HG03095 (cell line): ENCODE data around the gene LRRIQ4.

Experiments
- ATAC-seq: cut with Tn5 transposase; IDR thresholded peaks from one replicate; pipeline ENCODE4 v1.9.1; 2021; ENCODE audit warnings: moderate library complexity; ENCODE audit not compliant: unreplicated experiment

Gene LRRIQ4

DNA sequence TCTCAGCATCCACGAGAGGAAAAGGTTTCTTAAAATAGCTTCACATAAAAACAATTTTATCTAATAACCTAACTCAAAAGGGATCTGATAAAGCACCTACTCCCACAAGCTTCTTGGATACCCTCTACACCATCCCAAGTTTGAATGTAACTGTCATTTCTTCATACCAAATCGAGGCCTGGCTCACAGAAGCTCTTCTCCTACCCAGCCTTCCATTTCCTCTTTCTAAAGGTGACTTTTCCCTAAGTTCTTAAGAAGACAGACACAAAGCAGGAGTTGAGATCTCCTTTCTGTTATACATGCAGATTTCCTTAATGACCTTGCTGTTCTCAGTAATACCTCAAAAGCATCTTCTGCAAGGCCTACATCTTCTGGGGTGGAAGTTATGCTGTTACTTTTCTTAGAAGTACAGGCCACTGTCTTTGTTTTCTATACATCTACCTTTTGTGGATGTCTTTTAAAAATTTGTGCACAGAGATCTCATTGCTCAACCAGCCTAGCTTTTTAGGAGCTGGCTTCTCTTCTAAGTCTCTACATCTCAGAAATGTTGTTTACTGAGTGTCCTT, 3.4 kb upstream of the LRRIQ4 start:
- ATAC-seq = no peak

DNA sequence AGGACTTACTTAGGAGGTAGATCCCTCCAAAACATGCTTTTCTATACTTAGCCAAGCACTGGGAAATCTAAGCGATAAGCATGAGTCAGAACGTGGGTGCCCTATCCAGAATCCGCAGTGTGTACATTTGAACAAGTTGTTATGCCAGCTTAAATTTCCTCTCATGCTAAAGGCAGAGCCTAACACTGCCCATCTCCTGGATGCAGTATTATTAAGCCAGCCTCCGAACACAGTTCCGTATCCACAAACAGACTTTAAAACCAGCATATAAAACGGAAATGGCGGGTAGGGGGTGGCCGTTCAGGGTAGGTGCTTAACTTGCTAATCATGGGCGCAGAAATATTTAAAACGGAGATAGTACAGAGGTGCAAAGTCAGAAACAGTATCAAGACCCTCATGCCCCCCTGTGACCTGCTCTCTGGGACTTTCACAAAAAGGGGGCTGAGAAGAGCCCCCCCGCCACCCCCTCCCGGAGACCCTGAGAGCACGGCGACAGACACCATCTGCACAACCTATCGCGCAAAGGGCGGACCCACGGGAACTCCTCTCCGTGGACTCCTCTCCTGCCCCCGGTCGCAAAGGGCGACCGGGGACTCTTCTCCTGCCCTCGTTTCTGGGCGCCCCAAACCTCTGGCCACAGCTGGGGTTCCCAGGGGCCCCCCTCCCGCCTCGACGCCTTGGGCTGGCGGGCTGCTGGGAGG, 889 bp upstream of the LRRIQ4 start:
- ATAC-seq = no peak

DNA sequence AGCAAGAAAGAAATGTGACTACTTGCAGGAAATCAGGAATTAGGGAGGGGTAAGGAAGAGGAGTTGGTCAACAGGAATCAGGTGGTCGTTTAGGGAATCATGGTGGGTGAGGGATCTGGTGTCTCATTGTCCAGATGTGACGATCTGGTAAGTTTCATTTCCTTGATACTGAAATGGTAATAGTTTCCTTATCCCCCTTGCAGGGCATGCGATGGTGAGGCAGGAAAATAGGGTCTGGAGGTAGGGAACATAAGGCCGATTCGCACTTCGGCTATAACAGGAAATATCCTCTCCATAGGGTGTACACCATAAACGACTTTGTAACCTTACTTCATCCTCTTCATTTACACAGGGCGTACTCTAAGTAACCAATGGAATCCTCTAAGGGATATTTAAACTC, 608 bp downstream of the LRRIQ4 start:
- ATAC-seq = no peak

DNA sequence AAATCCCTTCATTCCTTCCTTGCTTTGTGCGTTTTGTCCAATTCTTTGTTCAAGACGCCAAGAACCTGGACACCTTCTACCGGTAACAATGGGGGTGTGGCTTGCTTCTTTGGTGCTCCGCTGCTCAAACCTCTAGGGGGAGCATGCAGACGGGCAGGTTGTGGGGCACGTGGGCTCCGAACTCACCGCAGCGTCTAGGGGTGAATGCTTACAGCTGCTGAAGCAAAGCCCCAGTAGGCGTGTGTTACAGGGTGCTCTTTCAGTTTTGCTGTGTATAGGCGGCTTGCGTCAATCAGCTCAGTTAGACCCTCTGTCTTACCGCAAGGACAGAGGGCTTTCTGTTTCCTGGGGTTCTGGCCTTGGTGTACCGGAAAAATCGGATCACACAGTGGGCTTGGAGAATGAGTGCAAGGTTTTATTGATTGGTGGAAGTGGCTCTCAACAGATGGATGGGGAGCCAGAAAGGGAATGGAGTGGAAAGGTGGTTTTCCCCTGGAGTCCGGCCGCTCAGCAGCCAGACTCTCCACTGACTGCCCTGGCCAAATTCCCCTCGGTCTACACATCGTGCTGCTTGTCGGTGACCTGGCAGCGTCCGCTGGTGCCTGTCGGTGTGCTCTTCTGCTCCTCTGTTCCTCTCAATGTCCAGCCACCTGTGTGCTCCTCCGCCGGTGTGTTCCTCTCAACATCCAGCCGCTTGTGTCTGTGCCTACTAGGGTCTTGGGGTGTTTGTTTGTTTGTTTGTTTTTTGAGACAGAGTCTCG, 1.3 kb downstream of the LRRIQ4 start:
- ATAC-seq = peak; percentile 86

DNA sequence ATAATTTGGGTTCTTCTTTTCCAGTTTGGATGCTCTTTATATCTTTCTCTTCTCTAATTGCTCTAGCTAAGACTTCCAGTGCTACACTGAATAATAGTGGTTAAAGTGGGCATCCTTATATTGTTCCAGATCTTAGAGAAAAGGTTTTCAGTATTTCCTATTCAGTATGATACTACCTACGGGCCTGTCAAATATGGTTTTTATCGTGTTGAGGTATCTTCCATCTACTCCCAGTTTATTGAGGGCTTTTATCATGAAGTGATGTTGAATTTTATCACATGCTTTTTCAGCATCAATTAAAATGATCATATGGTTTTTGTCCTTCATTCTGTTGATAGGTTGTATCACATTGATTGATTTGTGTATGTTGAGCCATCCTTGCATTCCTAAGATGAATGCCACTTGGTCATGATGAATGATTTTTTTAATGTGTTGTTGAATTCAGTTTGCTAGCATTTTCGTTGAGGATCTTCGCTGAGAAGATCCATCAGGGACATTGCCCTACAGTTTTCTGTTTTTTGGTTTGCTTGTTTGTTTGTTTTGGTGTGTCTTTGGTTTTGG, 3.0 kb downstream of the LRRIQ4 start:
- ATAC-seq = no peak

DNA sequence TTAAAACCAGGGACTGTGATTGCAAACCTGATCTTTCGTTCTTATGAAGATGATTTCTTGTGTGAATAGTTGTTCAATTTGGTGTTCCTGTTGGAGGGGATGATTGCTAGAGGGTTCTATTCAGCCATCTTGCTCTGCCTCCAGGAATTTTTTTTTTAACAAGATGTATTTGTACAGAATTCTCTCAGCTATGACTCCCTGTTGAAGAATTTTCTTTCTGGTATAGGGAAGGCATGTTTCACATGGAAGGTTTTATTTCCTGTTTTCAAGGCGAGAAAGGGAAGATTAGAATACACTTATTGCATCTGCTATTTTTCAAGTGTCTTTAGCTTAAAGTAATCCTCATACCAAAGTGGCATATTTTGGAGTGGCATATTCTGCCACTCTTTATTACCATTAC, 5.6 kb downstream of the LRRIQ4 start:
- ATAC-seq = no peak

DNA sequence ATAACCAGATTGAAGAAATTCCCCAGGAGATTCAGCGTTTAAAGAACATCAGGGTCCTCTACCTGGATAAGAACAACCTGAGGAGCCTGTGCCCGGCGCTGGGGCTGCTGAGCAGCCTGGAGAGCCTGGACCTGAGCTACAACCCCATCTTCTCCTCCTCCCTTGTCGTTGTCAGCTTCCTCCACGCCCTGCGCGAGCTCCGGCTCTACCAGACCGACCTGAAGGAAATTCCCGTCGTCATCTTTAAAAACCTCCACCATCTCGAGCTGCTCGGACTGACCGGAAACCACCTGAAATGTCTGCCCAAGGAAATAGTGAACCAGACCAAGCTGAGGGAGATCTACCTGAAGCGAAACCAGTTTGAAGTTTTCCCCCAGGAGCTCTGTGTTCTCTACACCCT, 9.4 kb downstream of the LRRIQ4 start:
- ATAC-seq = no peak

DNA sequence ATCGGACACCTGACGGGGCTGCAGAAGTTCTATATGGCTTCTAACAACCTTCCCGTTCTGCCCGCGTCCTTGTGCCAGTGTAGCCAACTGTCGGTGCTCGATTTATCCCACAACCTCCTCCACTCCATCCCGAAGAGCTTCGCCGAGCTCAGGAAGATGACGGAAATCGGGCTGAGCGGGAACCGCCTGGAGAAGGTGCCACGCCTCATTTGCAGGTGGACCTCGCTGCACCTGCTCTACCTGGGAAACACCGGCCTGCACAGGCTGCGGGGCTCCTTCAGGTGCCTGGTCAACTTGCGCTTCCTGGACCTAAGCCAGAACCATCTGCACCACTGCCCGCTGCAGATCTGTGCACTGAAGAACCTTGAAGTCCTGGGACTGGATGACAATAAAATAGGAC, 9.9 kb downstream of the LRRIQ4 start:
- ATAC-seq = no peak

DNA sequence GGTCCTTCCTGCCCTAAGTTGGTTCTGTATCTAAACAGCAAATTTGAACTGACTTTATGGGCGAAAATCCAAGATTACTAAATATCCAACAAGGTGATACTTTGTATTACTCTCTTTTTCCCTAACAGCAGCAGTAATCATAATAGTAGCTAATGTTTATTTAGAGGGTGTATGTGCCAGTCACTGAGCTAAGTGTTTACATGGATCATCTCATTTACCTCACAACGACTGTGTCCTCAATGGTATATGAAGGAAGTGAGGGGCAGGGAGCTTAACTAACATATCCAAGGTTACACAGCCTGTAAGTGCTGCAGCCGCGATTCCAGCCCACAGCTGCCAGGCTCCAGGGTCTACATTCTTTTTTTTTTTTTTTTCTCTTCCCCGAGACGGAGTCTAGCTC, 10.3 kb downstream of the LRRIQ4 start:
- no peak for ATAC-seq

DNA sequence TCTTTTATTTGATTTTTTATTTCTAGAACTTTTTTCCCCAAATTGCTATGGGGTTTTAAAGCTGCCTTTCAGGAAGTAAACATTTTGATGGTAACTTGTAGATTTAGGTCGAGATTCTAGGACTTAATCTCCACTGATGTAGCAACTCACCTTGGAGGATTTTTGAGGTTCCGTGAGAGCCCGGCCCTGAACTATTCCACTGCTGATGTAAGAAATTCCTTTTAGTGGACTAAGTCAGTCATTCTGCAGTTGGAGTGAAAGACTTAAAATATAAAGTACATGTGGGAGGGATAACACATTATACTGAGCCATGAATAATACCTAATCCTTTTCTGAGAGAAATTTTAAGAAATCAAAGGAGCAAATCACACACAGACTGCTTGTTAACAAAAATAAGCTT, 12.6 kb downstream of the LRRIQ4 start:
- ATAC-seq = no peak

DNA sequence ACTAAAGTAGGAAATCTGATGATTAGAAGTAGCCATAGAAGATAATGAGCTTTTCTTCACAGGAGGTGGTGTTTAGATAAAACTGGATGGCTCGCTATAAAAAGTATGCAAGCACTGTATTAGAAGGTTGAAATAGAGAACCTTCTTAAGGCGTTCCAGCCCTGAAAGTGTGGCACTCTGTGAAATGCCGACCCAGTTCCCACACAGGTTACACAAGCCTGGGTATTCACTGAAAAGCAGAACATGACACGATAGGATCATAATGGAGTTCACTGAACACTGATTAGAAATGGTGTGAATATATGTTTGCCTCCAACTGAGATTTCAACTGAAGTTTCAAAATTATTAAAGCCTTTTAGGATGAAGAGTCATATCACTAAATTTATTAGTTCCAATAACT, 15.0 kb downstream of the LRRIQ4 start:
- no peak for ATAC-seq

DNA sequence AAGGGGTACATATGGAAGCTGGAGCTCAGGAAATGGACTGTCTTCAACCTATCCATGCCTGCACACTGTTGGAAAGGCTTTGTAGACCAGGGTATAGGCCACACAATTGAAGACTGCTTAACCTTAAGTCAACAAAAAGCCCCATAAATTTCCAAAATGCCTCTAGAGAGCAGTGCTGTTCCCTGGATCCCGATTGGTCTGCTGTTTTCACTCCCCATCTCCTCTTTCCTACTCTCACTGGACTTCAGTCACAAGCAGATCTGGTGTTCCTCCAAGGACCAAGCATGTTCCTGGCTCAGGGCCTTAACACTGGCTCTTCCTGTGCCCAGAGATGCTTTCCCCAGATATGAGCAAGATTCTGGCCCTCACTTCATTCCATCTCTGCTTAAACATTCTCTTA, 22.9 kb downstream of the LRRIQ4 start:
- ATAC-seq = peak; percentile 8

DNA sequence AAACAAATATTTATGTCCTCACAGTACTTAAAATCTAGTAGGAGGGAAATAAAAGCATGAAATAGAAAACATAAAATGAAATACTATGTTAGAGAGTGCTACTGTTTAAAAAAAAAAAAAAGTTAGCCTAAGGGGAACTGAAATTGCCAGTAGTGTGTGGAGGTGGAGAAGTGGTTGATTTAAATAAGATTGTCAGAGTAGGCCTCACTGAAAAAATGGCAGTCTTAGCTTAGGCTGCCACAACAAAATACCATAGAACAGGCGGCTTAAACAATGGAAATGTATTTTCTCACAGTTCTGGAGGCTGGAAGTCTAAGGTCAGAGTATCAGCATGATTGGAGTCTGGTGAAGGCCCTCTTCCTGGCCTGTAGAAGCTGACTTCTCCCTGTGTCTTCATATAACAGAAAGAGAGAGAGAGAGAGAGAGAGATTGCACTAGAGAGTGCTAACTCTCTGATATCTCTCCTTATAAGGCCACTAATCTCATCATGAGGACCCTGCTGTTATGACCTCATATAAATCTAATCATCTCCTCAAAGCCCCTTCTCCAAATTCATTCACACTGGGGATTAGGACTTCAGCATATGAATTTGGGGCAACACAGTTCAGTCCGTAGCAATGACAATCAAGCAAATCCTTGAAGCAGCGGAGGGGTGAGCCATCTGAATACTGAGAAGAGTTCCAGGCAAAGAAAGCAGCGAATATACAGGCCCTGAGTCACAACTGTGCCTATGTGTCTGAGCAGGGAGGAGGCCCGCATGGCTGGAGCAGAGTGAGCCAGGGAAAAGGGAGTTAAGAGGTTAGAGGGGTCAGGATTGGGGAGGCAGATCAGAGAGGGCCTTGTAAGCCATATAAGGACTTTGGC, 23.6 kb downstream of the LRRIQ4 start:
- ATAC-seq = peak; percentile 86

DNA sequence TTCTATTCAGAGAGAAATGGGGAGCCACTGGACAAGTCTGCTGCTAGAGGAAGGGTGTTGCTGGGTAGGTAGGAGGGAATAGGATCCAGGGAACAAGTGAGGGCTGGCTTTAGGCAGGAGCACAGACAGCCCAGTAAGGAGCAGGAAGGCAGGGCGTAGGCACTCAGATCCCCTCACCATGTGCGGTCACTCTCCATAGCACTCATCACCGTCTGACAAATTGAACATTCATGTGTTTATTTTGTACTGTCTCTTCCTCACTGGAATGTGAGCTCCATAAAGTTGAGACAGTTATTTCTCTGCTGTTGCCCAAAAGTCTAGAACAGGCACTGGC, 24.2 kb downstream of the LRRIQ4 start:
- no peak for ATAC-seq

DNA sequence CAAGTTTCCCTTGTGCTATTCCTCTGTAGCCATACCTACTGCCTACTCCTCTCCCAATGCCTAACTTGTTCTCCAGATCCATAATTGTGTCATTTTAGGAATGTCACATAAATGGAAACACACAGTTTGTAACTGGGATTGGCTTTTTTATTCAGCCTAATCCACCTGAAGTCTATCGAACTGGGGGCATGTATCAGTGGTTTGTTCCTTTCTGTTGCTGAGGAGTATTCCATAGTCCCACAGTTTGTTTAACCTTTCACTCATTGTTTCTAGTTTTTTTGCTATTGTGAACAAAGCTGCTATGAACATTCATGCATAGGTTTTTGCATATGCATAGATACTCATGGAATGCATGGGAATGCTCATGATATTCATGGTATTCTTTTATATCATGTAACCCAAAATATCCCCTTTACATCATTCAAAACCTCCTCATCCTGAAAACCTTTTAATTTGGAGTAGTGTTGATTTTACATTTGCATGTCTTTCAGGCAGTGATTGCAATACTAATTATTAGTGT, 25.9 kb downstream of the LRRIQ4 start:
- ATAC-seq = no peak

DNA sequence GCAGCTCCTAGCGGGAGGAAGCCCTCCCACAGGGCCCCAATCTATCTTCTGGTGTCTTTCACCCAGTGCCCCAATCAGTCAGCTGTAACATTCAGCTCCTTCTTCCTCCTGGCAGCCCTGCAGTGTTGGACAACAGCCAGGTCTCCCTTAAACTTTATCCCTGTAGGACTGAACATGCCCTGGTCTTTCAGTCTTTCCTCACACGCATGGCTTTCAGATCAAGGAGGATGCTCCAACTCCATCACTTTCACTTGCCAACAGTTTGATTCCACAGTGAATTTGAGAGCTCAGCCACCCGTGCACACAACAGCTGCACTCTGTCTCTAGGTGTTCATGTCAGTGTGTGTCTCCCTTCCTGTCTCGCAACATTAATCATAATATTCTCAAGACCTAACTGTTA, 28.5 kb downstream of the LRRIQ4 start:
- peak; percentile 85 for ATAC-seq

DNA sequence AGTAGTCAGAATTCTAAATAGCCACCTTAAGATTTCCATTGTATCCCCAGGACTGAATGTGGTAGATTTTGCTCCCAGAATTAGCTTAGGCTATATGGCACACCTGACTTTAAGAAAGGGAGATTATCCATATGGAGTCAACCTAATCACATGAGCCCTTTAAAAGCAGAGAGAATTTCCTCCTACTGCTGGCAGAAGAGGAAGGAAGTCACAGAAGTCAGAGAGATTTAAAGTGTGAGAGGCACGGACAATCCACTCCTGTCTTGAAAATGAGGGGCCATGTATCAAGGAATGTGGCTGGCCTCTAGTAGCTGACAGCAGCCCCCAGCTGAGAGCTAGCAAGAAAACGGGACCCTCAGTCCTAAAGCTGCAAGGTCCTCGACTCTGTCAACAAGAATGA, 30.3 kb downstream of the LRRIQ4 start:
- no peak for ATAC-seq

DNA sequence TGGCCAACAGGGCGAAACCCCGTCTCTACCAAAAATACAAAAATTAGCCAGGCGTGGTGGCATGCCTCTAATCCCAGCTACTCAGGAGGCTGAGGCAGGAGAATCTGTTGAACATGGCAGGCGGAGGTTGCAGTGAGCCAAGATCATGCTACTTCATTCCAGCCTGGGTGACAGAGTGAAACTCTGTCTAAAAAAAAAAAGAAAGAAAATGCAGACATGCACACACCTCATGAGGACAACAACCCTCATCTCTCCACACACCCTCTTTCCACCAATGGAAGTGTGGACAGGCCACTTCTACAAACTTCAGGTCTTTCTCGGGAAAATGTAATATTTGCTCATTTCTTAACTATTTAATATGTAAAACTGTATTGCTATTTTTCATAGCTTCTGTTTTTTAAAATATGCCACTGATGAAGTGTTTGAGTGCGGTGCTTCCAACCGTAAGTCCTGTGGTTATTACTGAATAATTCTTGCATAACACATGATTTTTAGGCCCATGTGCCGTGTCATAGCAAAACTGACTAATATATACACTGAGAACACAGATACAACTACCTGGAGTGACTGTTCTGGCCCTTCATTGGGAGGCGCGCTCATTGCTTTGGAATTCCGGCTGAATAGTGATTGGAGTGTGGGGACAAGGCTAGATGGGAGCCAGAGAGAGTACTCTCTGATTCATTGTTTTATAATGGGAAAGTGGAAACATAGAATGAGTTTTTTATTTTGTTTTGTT, 34.0 kb downstream of the LRRIQ4 start:
- peak; percentile 96 for ATAC-seq

DNA sequence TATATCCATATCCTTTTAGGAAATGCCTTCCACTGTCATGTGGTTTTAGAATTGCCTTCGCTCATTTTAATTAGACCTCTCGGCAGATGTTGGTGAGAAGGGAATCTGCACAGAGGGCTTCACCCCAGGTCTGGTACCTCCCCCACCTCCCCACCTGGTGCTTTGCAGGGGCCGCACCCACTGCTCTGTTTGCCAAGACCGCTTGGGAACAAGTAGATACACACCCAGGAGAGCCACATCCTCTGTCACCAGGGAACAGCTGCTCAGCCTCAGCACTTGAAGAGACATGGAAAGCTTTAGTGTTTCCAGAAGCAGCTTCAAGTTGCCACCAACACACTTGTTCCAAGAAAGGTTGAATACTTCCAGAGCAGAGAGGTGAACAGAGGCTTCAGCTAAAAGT, 35.2 kb downstream of the LRRIQ4 start:
- ATAC-seq = no peak

DNA sequence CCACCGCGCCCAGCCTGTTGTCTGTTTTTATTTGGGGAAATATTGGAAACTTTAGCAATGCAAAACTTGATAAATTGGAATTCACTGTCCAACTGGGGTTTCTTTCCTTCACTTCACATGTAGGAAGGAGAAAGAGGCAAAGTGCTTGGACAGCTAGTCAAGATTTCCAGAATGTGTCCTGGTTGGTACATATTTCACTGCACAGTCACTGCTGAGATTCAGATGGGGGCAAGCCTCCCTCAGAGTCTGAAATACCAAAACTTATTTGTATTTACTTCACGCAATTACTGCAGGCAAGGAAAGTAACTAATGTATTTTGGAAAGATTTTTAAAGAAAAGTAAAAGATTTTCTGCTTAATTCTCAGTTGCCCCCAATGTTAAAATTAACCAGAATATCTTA, 36.1 kb downstream of the LRRIQ4 start:
- no peak for ATAC-seq
